HFF-Myc (cell line): Measurements from ENCODE around the gene AJAP1.

Experiments
- DNase-seq: peaks from one replicate; pipeline ENCODE4 v3.0.0-alpha.2; 2011; ENCODE audit warnings: low read depth; ENCODE audit errors: extremely low read depth
- H3K4me3 ChIP-seq: replicated peaks from 2 replicates; pipeline ENCODE4 v1.5.1; 2011; ENCODE audit warnings: low read depth, mild to moderate bottlenecking, control low read depth, low read length
- TF ChIP-seq, protein P1 (sequence below): IDR thresholded peaks from 2 replicates; pipeline ENCODE4 v1.5.1; 2012; ENCODE audit warnings: mild to moderate bottlenecking, low read depth, low read length, control low read depth; ENCODE audit errors: missing control alignments

Gene AJAP1

GRCh38 chr1:4657960-4658541, 3.6 kb downstream of the AJAP1 start:
- no peak for DNase-seq
- TF ChIP-seq, protein P1, sequence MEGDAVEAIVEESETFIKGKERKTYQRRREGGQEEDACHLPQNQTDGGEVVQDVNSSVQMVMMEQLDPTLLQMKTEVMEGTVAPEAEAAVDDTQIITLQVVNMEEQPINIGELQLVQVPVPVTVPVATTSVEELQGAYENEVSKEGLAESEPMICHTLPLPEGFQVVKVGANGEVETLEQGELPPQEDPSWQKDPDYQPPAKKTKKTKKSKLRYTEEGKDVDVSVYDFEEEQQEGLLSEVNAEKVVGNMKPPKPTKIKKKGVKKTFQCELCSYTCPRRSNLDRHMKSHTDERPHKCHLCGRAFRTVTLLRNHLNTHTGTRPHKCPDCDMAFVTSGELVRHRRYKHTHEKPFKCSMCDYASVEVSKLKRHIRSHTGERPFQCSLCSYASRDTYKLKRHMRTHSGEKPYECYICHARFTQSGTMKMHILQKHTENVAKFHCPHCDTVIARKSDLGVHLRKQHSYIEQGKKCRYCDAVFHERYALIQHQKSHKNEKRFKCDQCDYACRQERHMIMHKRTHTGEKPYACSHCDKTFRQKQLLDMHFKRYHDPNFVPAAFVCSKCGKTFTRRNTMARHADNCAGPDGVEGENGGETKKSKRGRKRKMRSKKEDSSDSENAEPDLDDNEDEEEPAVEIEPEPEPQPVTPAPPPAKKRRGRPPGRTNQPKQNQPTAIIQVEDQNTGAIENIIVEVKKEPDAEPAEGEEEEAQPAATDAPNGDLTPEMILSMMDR = no peak
- H3K4me3 ChIP-seq = no peak overlapping the region

- TF ChIP-seq, protein P1 = no peak
- DNase-seq = no peak
- H3K4me3 ChIP-seq = no peak overlapping the region
Measured at GRCh38 chr1:4658643-4659628, 4.5 kb downstream of the AJAP1 start.

- no peak overlapping the region for H3K4me3 ChIP-seq
- TF ChIP-seq, protein P1 = no peak
- no peak for DNase-seq
Measured at GRCh38 chr1:4660917-4661594, 6.6 kb downstream of the AJAP1 start.

- TF ChIP-seq, protein P1 = no peak
- DNase-seq = no peak
- H3K4me3 ChIP-seq = no peak overlapping the region
Measured at GRCh38 chr1:4661595-4661917, 7.1 kb downstream of the AJAP1 start.

DNA sequence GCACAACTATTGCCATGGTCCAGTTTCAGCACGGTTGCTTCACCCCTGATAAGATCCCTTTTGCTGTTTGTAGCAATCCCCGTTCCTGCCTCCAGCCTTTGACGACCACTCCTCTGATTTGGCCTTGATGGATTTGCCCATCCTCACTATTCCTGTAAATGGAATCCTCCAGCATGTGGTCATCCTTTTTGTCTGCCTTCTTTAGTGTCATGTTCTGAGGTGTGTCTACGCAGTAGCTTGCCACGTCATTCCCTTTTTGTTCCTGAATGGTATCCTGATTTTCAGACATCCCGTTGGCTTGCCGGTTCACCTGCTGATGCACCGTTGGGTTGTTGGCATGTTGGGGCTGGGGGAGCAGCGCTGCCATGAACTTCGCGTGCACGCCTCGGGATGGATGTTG, 7.8 kb downstream of the AJAP1 start:
- DNase-seq = no peak
- H3K4me3 ChIP-seq = no peak overlapping the region
- TF ChIP-seq, protein P1 = no peak

GRCh38 chr1:4662723-4663122, 8.3 kb downstream of the AJAP1 start:
- DNase-seq = no peak
- H3K4me3 ChIP-seq = no peak overlapping the region
- TF ChIP-seq, protein P1 = no peak
